Prostate gland (tissue), 2 donors: ENCODE data around the gene TM7SF2. TPM values are rescaled to one million over a fixed set of nuclear protein-coding genes. Genes with fewer than 3 reads are reported as not detected.

Experiments
- DNase-seq: peaks from one replicate; pipeline ENCODE4 v3.0.0-alpha.2; 2019; ENCODE audit warnings: low spot score
- H3K27ac ChIP-seq, 2 donors: fragments of 200-600 bp; sonication (generic); 2 replicates each; pipeline ENCODE4 v1.5.1; 2017 to 2019
- H3K27me3 ChIP-seq: fragments of 200-600 bp; sonication (generic); replicated peaks from 2 replicates; pipeline ENCODE4 v1.5.1; 2019; ENCODE audit not compliant: insufficient read depth
- H3K36me3 ChIP-seq, 2 donors: fragments of 200-600 bp; sonication (generic); 1 replicate in 1 of 2; 2 replicates in 1 of 2; pipeline versions ENCODE4 v1.5.1 to v1.8.1; 2017 to 2019
- H3K4me1 ChIP-seq: fragments of 200-600 bp; sonication (generic); replicated peaks from 2 replicates; pipeline ENCODE4 v1.5.1; 2019
- H3K4me3 ChIP-seq, 2 donors: fragments of 200-600 bp; sonication (generic); 2 replicates each; pipeline ENCODE4 v1.5.1; 2017 to 2019
- H3K9me3 ChIP-seq: fragments of 200-600 bp; sonication (generic); 2 replicates; pipeline ENCODE4 v1.5.1; 2017
- POLR2A ChIP-seq: fragments of 450-650 bp; IDR thresholded peaks from one replicate; pipeline ENCODE4 v1.6.1; 2016; ENCODE audit warnings: antibody characterized with exemption, mild to moderate bottlenecking
- POLR2AphosphoS5 ChIP-seq: sonication (generic); formaldehyde crosslinking; IDR thresholded peaks from one replicate; pipeline ENCODE4 v1.6.1; 2017; ENCODE audit warnings: antibody characterized with exemption
- WGBS: methylation state at CpG from one replicate; pipeline ENCODE4 v1.1.5; 2018; 5-methylcytosine and 5-hydroxymethylcytosine counted together
- intact Hi-C: fragments of 100-400 bp; cut with DNase I; formaldehyde crosslinking; loops from one replicate; pipeline ENCODE4 v1.14.2; 2022
- total RNA-seq, 2 donors: library from RNA; depleted of rRNA; stranded (reverse); fragments of >200 nt; gene quantifications; one replicate each; pipeline ENCODE4 v1.1.0, GENCODE V29; 2016
- TF ChIP-seq, protein P1 (sequence below), 4 experiments: fragments of 200-600 bp in 2 of 4; fragments of 450-650 bp in 2 of 4; sonication (generic) in 2 of 4; IDR thresholded peaks; 1 replicate in 3 of 4; 2 replicates in 1 of 4; pipeline ENCODE4 v1.5.1; 2016 to 2019; ENCODE audit warnings: antibody characterized with exemption in 4 of 4, mild to moderate bottlenecking in 2 of 4, moderate library complexity in 2 of 4

Gene TM7SF2
- total RNA-seq, 2 donors from 2014 or later = 73.9 to 185 TPM

DNA sequence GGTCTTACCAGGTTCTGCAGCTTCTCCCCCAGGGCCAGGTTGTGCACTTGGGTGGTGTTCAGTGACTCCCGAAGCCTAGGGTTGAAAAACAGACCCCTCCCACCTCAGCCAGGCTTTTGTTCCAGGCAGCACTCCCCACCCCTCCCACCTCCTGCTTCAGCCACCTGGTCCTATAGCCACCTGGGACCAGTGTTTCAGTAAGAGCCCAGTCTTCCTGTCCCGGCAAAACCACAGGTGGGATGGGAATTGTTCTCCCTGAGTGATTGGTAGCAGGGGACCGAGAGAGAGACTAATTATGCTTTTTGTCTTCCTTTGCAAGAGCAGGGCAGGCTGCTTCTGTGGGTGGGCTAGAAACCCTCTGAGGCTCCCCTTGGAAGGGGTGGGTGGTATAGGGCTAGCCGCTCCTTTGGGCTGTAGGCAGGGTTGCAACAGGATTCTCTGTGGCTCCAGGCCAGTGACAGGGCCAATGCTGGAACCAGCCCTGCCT lies 44.8 kb upstream of the TM7SF2 start:
- WGBS = 76% methylated on average over 4 of the region's 4 CpGs
- DNase-seq = no peak
- Histone ChIP-seq H3K36me3 (no peaks in the 10 kb centered on the region), H3K4me3 (no peak overlapping the region), H3K4me1 (no peaks in the 10 kb centered on the region), H3K9me3 (no peaks in the 10 kb centered on the region), H3K27me3 (no peaks in the 10 kb centered on the region), H3K27ac (no peak overlapping the region)
- intact Hi-C loops = no loop called here
- no peak for TF ChIP-seq POLR2AphosphoS5
- TF ChIP-seq POLR2A = no peak
- TF ChIP-seq, protein P1, sequence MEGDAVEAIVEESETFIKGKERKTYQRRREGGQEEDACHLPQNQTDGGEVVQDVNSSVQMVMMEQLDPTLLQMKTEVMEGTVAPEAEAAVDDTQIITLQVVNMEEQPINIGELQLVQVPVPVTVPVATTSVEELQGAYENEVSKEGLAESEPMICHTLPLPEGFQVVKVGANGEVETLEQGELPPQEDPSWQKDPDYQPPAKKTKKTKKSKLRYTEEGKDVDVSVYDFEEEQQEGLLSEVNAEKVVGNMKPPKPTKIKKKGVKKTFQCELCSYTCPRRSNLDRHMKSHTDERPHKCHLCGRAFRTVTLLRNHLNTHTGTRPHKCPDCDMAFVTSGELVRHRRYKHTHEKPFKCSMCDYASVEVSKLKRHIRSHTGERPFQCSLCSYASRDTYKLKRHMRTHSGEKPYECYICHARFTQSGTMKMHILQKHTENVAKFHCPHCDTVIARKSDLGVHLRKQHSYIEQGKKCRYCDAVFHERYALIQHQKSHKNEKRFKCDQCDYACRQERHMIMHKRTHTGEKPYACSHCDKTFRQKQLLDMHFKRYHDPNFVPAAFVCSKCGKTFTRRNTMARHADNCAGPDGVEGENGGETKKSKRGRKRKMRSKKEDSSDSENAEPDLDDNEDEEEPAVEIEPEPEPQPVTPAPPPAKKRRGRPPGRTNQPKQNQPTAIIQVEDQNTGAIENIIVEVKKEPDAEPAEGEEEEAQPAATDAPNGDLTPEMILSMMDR (IDR thresholded peaks at IDR 0.05) = no peak

GRCh38 chr11:65067446-65067845 lies 44.2 kb upstream of the TM7SF2 start:
- no peaks in the 10 kb centered on the region for H3K36me3 ChIP-seq
- no peaks in the 10 kb centered on the region for H3K4me1 ChIP-seq
- H3K27me3 ChIP-seq = no peaks in the 10 kb centered on the region
- intact Hi-C loops = no loop called here
- 83% methylated on average over 10 of the region's 10 CpGs for WGBS
- no peaks in the 10 kb centered on the region for H3K9me3 ChIP-seq
- no peak overlapping the region for H3K27ac ChIP-seq
- no peak overlapping the region for H3K4me3 ChIP-seq
- DNase-seq = no peak
- TF ChIP-seq POLR2AphosphoS5 (no peak), POLR2A (no peak)
- TF ChIP-seq, protein P1 (IDR thresholded peaks at IDR 0.05) = no peak

DNA sequence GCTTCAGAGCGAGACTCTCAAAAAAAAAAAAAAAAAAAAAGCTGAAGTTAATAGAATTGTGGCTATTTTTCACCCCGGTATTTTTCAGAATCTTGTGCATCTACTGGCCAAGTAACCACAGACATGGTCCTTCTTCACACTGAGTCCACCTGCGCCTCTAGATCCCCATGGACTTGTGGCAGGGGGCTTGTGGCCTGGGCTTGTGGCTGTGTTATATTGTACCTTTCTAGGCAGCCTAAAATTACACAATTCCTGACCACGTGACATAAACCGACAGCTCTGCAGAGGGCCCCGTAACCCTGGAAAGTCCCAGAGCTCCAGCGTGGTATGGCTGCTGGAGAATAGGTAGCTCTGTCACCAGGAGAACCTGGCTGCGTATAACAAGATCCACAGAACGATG lies 42.5 kb upstream of the TM7SF2 start:
- Histone ChIP-seq H3K4me3 (no peak overlapping the region), H3K4me1 (no peaks in the 10 kb centered on the region), H3K36me3 (no peaks in the 10 kb centered on the region), H3K27me3 (no peaks in the 10 kb centered on the region), H3K9me3 (no peaks in the 10 kb centered on the region), H3K27ac (no peak overlapping the region)
- 56% methylated on average over 9 of the region's 9 CpGs for WGBS
- no peak for DNase-seq
- intact Hi-C loops = no loop called here
- no peak for TF ChIP-seq POLR2AphosphoS5
- no peak for TF ChIP-seq POLR2A
- TF ChIP-seq, protein P1 (IDR thresholded peaks at IDR 0.05) = no peak

DNA sequence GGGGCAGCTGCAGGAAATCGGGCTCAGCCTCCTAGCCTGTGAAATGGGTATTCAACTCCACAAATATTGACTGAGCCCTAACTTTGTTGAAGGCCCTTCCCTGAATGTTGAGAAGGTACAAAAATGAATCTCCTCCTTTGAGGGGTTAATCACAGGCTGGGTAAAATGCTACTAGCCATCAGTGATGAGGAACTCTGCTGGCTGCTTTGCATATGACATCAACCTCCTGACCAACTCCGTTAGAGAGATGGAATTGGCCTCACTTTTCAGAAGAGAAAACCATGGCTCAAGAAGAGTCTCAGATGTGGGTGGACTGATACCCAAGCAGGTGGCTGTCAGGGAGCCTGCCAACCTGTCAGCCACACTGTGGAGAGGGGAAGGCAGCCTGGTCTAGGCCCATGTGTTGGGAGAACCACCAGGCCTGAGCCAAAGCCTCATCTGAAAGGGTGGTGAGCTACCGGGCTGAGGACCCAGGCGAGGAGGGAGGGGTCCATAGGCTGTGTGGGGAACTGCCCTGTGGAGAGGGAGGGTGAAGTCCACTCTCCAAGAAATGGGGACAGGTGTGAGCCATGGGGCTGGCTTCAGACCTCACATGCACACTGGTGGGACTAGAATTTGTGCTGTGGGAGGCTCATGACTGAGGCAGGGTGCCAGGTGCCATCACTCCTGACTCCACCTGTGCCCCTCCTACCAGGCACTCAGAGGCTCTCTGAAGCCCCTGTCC lies 39.6 kb upstream of the TM7SF2 start:
- TF ChIP-seq POLR2AphosphoS5 = no peak
- TF ChIP-seq, protein P1 (IDR thresholded peaks at IDR 0.05) = no peak
- TF ChIP-seq POLR2A = no peak
- no peak for DNase-seq
- no peaks in the 10 kb centered on the region for H3K36me3 ChIP-seq
- H3K4me3 ChIP-seq = no peak overlapping the region
- no peak overlapping the region for H3K27ac ChIP-seq
- intact Hi-C loops = no loop called here
- no peaks in the 10 kb centered on the region for H3K27me3 ChIP-seq
- WGBS = 54% methylated on average over 4 of the region's 4 CpGs
- no peaks in the 10 kb centered on the region for H3K4me1 ChIP-seq
- H3K9me3 ChIP-seq = no peaks in the 10 kb centered on the region

DNA sequence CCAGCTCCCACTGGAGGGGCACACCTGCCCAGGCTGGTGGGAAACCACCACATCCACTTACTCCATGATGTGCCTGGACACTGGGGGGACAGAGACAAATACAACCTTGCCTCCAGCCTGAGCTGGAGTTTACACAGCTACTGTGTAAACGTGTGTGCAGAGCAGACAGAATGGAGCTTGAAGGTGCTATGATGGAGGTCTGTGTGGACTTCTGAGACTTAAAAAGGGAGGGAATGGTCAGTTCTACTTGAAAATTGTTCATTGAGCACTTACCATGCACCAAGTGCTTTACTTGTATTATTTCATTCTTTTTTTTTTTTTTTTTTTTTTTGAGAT lies 39.1 kb upstream of the TM7SF2 start:
- H3K9me3 ChIP-seq = no peaks in the 10 kb centered on the region
- H3K27me3 ChIP-seq = no peaks in the 10 kb centered on the region
- H3K27ac ChIP-seq = no peak overlapping the region
- intact Hi-C loops = no loop called here
- no peaks in the 10 kb centered on the region for H3K4me1 ChIP-seq
- no peak for DNase-seq
- H3K36me3 ChIP-seq = no peaks in the 10 kb centered on the region
- TF ChIP-seq, protein P1 (IDR thresholded peaks at IDR 0.05) = no peak
- TF ChIP-seq POLR2AphosphoS5 = no peak
- no peak for TF ChIP-seq POLR2A
- no peak overlapping the region for H3K4me3 ChIP-seq
- WGBS = 44% methylated on average over 1 of the region's 1 CpG
